CD4-positive, alpha-beta T cell (primary cell): ENCODE results near the gene RGS17. TPM values are rescaled to one million over a fixed set of nuclear protein-coding genes. Genes with fewer than 3 reads are reported as not detected.
"Not testable (repeated sequence)": the region's sequence is repeated elsewhere in the genome, so short reads cannot be mapped to it uniquely, and the experiment has no call there.

Source experiments
- ATAC-seq: fragments of 200-7000 bp; cut with Tn5 transposase; one replicate; pipeline ENCODE4 v1.10.0; 2022; ENCODE audit warnings: mild to moderate bottlenecking; ENCODE audit not compliant: poor library complexity
- CTCF ChIA-PET: fragments of 350-600 bp; sonication (Branson Sonifier 250); formaldehyde crosslinking; loops from one replicate; lab custom pipeline; 2021; ENCODE audit warnings: antibody characterized with exemption, inconsistent platforms; lab: Charles Lee
- POLR2A ChIA-PET: fragments of 350-600 bp; sonication (Branson Sonifier 250); formaldehyde crosslinking; loops from one replicate; lab custom pipeline; 2021; ENCODE audit warnings: antibody characterized with exemption, inconsistent platforms; lab: Charles Lee
- DNase-seq, 14 experiments: peaks; one replicate each; pipeline ENCODE4 v3.0.0-alpha.2; 2013 to 2020; ENCODE audit warnings: mixed read lengths in 2 of 14
- H3K27ac ChIP-seq, 2 donors: one replicate each; pipeline versions ENCODE4 v1.5.1 to v1.7.0; 2013; ENCODE audit warnings: low read length in 2 of 2, low read depth in 1 of 2, mild to moderate bottlenecking in 1 of 2
- H3K27me3 ChIP-seq, 2 experiments: 1 replicate in 1 of 2; 2 replicates in 1 of 2; pipeline versions ENCODE4 v1.6.1 to v1.7.0; 2013; ENCODE audit warnings: low read length in 2 of 2, control low read depth in 1 of 2, mild to moderate bottlenecking in 1 of 2, moderate library complexity in 1 of 2; ENCODE audit not compliant: insufficient read depth in 2 of 2, control insufficient read depth in 1 of 2
- H3K36me3 ChIP-seq: one replicate; pipeline ENCODE4 v1.6.1; 2013; ENCODE audit warnings: low read length, control low read depth; ENCODE audit not compliant: insufficient read depth
- H3K4me1 ChIP-seq: one replicate; pipeline ENCODE4 v1.6.1; 2013; ENCODE audit warnings: low read length, control low read depth; ENCODE audit not compliant: insufficient read depth
- H3K4me3 ChIP-seq: one replicate; pipeline ENCODE4 v1.5.1; 2013; ENCODE audit warnings: mild to moderate bottlenecking, low read length, moderate library complexity
- H3K9me3 ChIP-seq, 2 experiments: 1 replicate in 1 of 2; 2 replicates in 1 of 2; pipeline versions ENCODE4 v1.6.1 to v1.7.0; 2013; ENCODE audit warnings: low read length in 2 of 2, mild to moderate bottlenecking in 2 of 2, control low read depth in 1 of 2, moderate library complexity in 1 of 2; ENCODE audit not compliant: control insufficient read depth in 1 of 2, insufficient read depth in 1 of 2
- H3K27ac Mint-ChIP-seq: one replicate; pipeline ENCODE4 v1.8.0; 2020; ENCODE audit warnings: mixed read lengths
- H3K27me3 Mint-ChIP-seq: one replicate; pipeline ENCODE4 v1.8.0; 2021; ENCODE audit warnings: mixed read lengths
- H3K36me3 Mint-ChIP-seq: one replicate; pipeline ENCODE4 v1.8.0; 2021; ENCODE audit warnings: low read depth, mixed read lengths
- H3K4me1 Mint-ChIP-seq: one replicate; pipeline ENCODE4 v1.8.0; 2021; ENCODE audit warnings: low read depth, mixed read lengths
- H3K4me3 Mint-ChIP-seq: one replicate; pipeline ENCODE4 v1.8.0; 2020; ENCODE audit warnings: mild to moderate bottlenecking, mixed read lengths
- H3K9me3 Mint-ChIP-seq: one replicate; pipeline ENCODE4 v1.8.0; 2020; ENCODE audit warnings: mixed read lengths
- CTCF ChIP-seq: fragments of 200-600 bp; IDR thresholded peaks from one replicate; pipeline ENCODE4 v1.8.0; 2022; ENCODE audit warnings: antibody characterized with exemption, mild to moderate bottlenecking
- intact Hi-C, 2 experiments: fragments of 100-400 bp; cut with DNase I in 1 of 2; cut with micrococcal nuclease in 1 of 2; formaldehyde crosslinking; loops; one replicate each; pipeline versions ENCODE4 v1.15.1 to v1.9.0; 2023 to 2025; cut with DNase I, micrococcal nuclease
- total RNA-seq, 174 experiments: library from RNA in 2 of 174; stranded (reverse) in 2 of 174; gene quantifications; one replicate each; pipeline ENCODE4 v1.2.3 and lab custom pipeline; 2021 to 2026

RGS17 gene
- total RNA-seq, 2 experiments from 2014 or later, result not detected

- Histone ChIP-seq H3K4me3 (no peak overlapping the region), H3K4me1 (no peaks in the 10 kb centered on the region), H3K27me3 (peaks cover 17 to 31% of the 10 kb centered on the region in 2 experiments), H3K36me3 (no peaks in the 10 kb centered on the region), H3K27ac (no peak overlapping the region), H3K9me3 (peaks cover 0 to 4% of the 10 kb centered on the region in 2 experiments)
- DNase-seq (no peak), ATAC-seq (no peak)
- H3K36me3 Mint-ChIP-seq, result no peaks in the 10 kb centered on the region
- ChIA-PET POLR2A (no interaction called here), CTCF (no interaction called here)
- H3K27ac Mint-ChIP-seq, result no peak overlapping the region
- no peaks in the 10 kb centered on the region for H3K9me3 Mint-ChIP-seq
- H3K4me1 Mint-ChIP-seq, result peaks cover 1% of the 10 kb centered on the region
- peaks cover 68% of the 10 kb centered on the region for H3K27me3 Mint-ChIP-seq
- TF ChIP-seq CTCF, result no peak
- H3K4me3 Mint-ChIP-seq, result no peak overlapping the region
- intact Hi-C loops, result no loop called here
Measured at GRCh38 chr6:153123801-153124200, 7.3 kb downstream of the RGS17 start.

GRCh38 chr6:153121311-153121710, 9.8 kb downstream of the RGS17 start:
- H3K9me3 Mint-ChIP-seq, result no peaks in the 10 kb centered on the region
- TF ChIP-seq CTCF, result no peak
- H3K36me3 Mint-ChIP-seq, result no peaks in the 10 kb centered on the region
- no peak overlapping the region for H3K4me3 ChIP-seq
- no peak for DNase-seq
- intact Hi-C loops, result no loop called here
- ATAC-seq, result no peak
- H3K27ac Mint-ChIP-seq, result no peak overlapping the region
- peaks cover 0 to 4% of the 10 kb centered on the region in 2 experiments for H3K9me3 ChIP-seq
- no peaks in the 10 kb centered on the region for H3K4me1 ChIP-seq
- peaks cover 52% of the 10 kb centered on the region for H3K27me3 Mint-ChIP-seq
- H3K36me3 ChIP-seq, result no peaks in the 10 kb centered on the region
- POLR2A ChIA-PET, result no interaction called here
- H3K4me1 Mint-ChIP-seq, result no peaks in the 10 kb centered on the region
- no peak overlapping the region for H3K27ac ChIP-seq
- peaks cover 0 to 12% of the 10 kb centered on the region in 2 experiments for H3K27me3 ChIP-seq
- no peak overlapping the region for H3K4me3 Mint-ChIP-seq
- CTCF ChIA-PET, result no interaction called here

GRCh38 chr6:153117986-153118879, 12.8 kb downstream of the RGS17 start:
- ChIA-PET CTCF (no interaction called here), POLR2A (no interaction called here)
- H3K27me3 Mint-ChIP-seq, result peaks cover 29% of the 10 kb centered on the region
- H3K4me1 Mint-ChIP-seq, result no peaks in the 10 kb centered on the region
- no peaks in the 10 kb centered on the region for H3K36me3 ChIP-seq
- no peak overlapping the region for H3K4me3 ChIP-seq
- H3K4me3 Mint-ChIP-seq, result no peak overlapping the region
- H3K27ac Mint-ChIP-seq, result no peak overlapping the region
- H3K9me3 ChIP-seq, result peaks cover 0 to 4% of the 10 kb centered on the region in 2 experiments
- no peak for TF ChIP-seq CTCF
- no peaks in the 10 kb centered on the region for H3K36me3 Mint-ChIP-seq
- H3K27me3 ChIP-seq, result no peaks in the 10 kb centered on the region
- no peaks in the 10 kb centered on the region for H3K4me1 ChIP-seq
- ATAC-seq (no peak), DNase-seq (peak in 2 of 14 experiments; percentile 38 to 53)
- H3K27ac ChIP-seq, result no peak overlapping the region
- H3K9me3 Mint-ChIP-seq, result peaks cover 2% of the 10 kb centered on the region
- intact Hi-C loops, result no loop called here

- H3K27me3 ChIP-seq, H3K9me3 Mint-ChIP-seq, H3K27ac Mint-ChIP-seq, CTCF ChIA-PET, POLR2A ChIA-PET, H3K4me3 Mint-ChIP-seq, H3K36me3 Mint-ChIP-seq, H3K27ac ChIP-seq, DNase-seq, ATAC-seq, H3K4me3 ChIP-seq, intact Hi-C loops, H3K4me1 ChIP-seq, H3K36me3 ChIP-seq, H3K4me1 Mint-ChIP-seq: not testable (repeated sequence)
- H3K9me3 ChIP-seq, result peaks cover 0 to 11% of the 10 kb centered on the region in 2 experiments
- H3K27me3 Mint-ChIP-seq, result peaks cover 21% of the 10 kb centered on the region
Measured at GRCh38 chr6:153111082-153111481, 20.0 kb downstream of the RGS17 start.

- H3K4me3 ChIP-seq, H3K4me1 Mint-ChIP-seq, H3K27me3 ChIP-seq, CTCF ChIA-PET, ATAC-seq, H3K9me3 Mint-ChIP-seq, H3K36me3 ChIP-seq, POLR2A ChIA-PET, DNase-seq, H3K4me3 Mint-ChIP-seq, intact Hi-C loops, H3K27ac ChIP-seq, H3K36me3 Mint-ChIP-seq, H3K4me1 ChIP-seq, H3K27ac Mint-ChIP-seq: not testable (repeated sequence)
- H3K9me3 ChIP-seq, result peaks cover 0 to 11% of the 10 kb centered on the region in 2 experiments
- peaks cover 25% of the 10 kb centered on the region for H3K27me3 Mint-ChIP-seq
Measured at GRCh38 chr6:153110612-153111011, 20.5 kb downstream of the RGS17 start.
